ENCODE results near the gene MVB12A. TPM values are rescaled to one million over a fixed set of nuclear protein-coding genes. Genes with fewer than 3 reads are reported as not detected.

MVB12A gene
- polyA plus RNA-seq, 3 donors: 43.2 to 47.8 (median 43.7) TPM

DNA sequence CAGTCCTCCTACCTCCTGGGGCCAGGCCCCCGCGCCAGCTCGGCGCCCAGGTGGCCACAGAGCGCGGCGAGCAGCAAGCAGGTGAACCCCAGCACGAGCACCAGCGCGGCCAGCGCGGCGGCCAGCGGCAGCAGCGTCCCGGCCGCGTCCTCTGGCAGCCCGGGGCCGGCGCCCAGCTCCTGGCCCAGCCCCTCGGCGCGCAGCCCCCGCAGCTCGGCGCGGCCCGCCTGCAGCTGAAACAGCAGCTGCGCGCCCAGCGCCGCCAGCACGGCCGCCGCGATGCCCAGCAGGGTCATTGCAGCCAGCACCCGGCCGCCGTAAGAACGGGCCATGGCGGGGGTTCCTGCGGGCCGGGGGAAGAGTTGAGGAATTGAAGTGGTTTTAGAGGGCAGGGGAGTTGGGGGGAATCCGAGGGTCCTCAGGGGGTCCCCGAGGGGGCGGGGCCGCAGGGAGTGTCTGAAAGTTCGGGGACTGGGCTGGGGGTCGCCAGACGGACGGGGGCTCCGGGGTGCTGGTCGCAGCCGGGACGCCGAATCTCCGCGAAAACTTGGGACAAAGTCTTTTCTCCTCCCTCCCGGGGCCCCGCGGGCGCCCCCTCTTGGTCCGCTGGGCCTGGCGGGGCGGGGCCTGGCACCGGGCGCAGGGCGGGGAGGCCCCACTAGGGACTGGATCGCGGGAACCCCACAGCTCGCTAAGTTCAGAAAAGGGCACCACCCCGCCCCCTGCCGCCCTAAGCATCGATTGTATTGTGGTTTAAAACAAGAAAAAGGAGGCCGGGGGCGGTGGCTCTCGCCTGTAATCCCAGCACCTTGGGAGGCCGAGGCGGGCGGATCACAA lies 28.5 kb downstream of the MVB12A start, which contains the start of gene TMEM221:
TMEM221 (minus strand) TSS at position 538 of the 837 bp plus-strand sequence; CDS start at position 332, 206 bp downstream.
- H3K27me3 ChIP-seq (ENCODE audit: control insufficient read depth in 2 of 2, insufficient read depth in 2 of 2, low read length in 2 of 2): peaks cover 7 to 30% of the 10 kb centered on the region in 2 donors
- intact Hi-C loops (cut with micrococcal nuclease): no loop called here
- peaks cover 1 to 9% (median 4%) of the 10 kb centered on the region in 7 donors for H3K9me3 Mint-ChIP-seq

More for the DNA sequence above, 28.5 kb downstream of the MVB12A start, which contains the start of gene TMEM221:
- H3K4me1 Mint-ChIP-seq: peaks cover 22% of the 10 kb centered on the region
- H3K4me2 ChIP-seq (replicated peaks; ENCODE audit: extremely low read depth, low read length, poor library complexity, severe bottlenecking): peak within 1 kb of the TSS; percentile 65
- H3K4me1 ChIP-seq (ENCODE audit: control insufficient read depth in 1 of 2, insufficient read depth in 2 of 2, low read length in 2 of 2): peaks cover 20 to 25% of the 10 kb centered on the region in 2 donors
- peaks cover 20 to 33% (median 30%) of the 10 kb centered on the region in 3 donors for H3K27me3 Mint-ChIP-seq (ENCODE audit: low read depth in 3 of 3)
- H3K4me3 Mint-ChIP-seq: peak within 1 kb of the TSS; percentile 52 to 76
- H3K36me3 ChIP-seq (replicated peaks in 1 of 2; ENCODE audit: control insufficient read depth in 1 of 2, insufficient read depth in 2 of 2, low read length in 2 of 2): no peaks in the 10 kb centered on the region
- no peak within 1 kb of the TSS for H2AFZ ChIP-seq (ENCODE audit: insufficient read depth, low read depth, low read length, poor library complexity, severe bottlenecking)
- H3K4me3 ChIP-seq (replicated peaks in 1 of 3; ENCODE audit: low read depth in 2 of 3, low read length in 3 of 3): peak within 1 kb of the TSS in 1 of 3 experiments; percentile 60
- no peak within 1 kb of the TSS for H3K27ac ChIP-seq (ENCODE audit: low read depth in 1 of 2, low read length in 2 of 2)
- TF ChIP-seq, protein P1, sequence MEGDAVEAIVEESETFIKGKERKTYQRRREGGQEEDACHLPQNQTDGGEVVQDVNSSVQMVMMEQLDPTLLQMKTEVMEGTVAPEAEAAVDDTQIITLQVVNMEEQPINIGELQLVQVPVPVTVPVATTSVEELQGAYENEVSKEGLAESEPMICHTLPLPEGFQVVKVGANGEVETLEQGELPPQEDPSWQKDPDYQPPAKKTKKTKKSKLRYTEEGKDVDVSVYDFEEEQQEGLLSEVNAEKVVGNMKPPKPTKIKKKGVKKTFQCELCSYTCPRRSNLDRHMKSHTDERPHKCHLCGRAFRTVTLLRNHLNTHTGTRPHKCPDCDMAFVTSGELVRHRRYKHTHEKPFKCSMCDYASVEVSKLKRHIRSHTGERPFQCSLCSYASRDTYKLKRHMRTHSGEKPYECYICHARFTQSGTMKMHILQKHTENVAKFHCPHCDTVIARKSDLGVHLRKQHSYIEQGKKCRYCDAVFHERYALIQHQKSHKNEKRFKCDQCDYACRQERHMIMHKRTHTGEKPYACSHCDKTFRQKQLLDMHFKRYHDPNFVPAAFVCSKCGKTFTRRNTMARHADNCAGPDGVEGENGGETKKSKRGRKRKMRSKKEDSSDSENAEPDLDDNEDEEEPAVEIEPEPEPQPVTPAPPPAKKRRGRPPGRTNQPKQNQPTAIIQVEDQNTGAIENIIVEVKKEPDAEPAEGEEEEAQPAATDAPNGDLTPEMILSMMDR (IDR thresholded peaks at IDR 0.05): peak; percentile 64
- no peak within 1 kb of the TSS for H3K9ac ChIP-seq (ENCODE audit: insufficient read depth, low read length, poor library complexity, severe bottlenecking)
- peaks cover 3 to 5% of the 10 kb centered on the region in 2 donors for H3K9me3 ChIP-seq (replicated peaks in 1 of 2; ENCODE audit: control insufficient read depth in 1 of 2, insufficient read depth in 1 of 2, low read length in 2 of 2)
- H3K79me2 ChIP-seq (ENCODE audit: insufficient read depth, low read length): no peaks in the 10 kb centered on the region
- peaks cover 0 to 6% of the 10 kb centered on the region in 2 donors for H3K36me3 Mint-ChIP-seq
- under 1% methylated on average over 69 of the region's 81 CpGs for WGBS (ENCODE audit: insufficient coverage)
- peak in 2 of 3 donors; percentile 14 to 49 for DNase-seq
- no peaks in the 10 kb centered on the region for H4K20me1 ChIP-seq (ENCODE audit: insufficient read depth, low read length)
- peak within 1 kb of the TSS in 1 of 7 donors; percentile 16 for H3K27ac Mint-ChIP-seq

All from CD14-positive monocyte (primary cell).